Measurements from ENCODE around the gene ILK. TPM values are rescaled to one million over a fixed set of nuclear protein-coding genes. Genes with fewer than 3 reads are reported as not detected.

ILK gene
- total RNA-seq, 2 donors from 2014 or later = 114 to 118 TPM

DNA sequence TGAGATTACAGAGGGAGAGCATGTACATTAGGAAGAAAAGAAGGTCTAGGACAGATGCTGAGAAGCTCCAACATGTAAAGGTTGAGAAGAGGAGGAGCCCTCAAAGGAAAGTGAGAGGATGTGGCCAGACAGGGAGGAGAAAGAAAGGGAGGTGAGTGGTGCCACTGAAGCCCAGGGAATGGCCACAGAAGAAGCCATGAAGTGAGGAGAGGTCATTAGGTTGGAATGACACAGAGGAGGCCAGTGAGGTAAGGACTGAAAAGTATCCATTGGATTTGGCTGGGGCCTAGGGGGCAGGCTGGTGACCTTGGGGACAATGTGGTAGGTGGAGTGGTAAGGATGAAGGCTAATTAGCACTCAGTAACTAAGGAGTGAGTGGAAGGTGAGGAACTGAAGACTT lies 55.1 kb downstream of the ILK start:
- DNase-seq (no peak), ATAC-seq (replicated peaks in 1 of 2) (no peak)
- Mint-ChIP-seq H3K36me3 (ENCODE audit: insufficient read depth in 2 of 2) (peaks cover 0 to 3% of the 10 kb centered on the region in 2 donors), H3K27ac (no peak overlapping the region), H3K4me3 (no peak overlapping the region), H3K27me3 (ENCODE audit: low read depth) (peaks cover 15% of the 10 kb centered on the region), H3K4me1 (ENCODE audit: low read depth) (peaks cover 2% of the 10 kb centered on the region), H3K9me3 (no peaks in the 10 kb centered on the region)

Other genes starting within 250 kb of the ILK start
- gene SMPD1, start 213.3 kb upstream of the ILK start, total RNA-seq = 10 to 100 TPM; 21.7 to 25.9 TPM
- gene APBB1, start 184.7 kb upstream of the ILK start, total RNA-seq = 10 to 100 TPM; 42.0 to 63.8 TPM
- 1 to 10 TPM; 1.2 to 1.6 TPM for gene HPX, start 162.8 kb upstream of the ILK start, total RNA-seq
- gene TRIM3, start 129.8 kb upstream of the ILK start, total RNA-seq = 1 to 10 TPM; 8.4 to 9.2 TPM
- gene ARFIP2, start 122.4 kb upstream of the ILK start, total RNA-seq = 10 to 100 TPM; 45.9 to 48.2 TPM
- 10 to 100 TPM; 32.7 to 35.1 TPM for gene TIMM10B, start 122.3 kb upstream of the ILK start, total RNA-seq
- 10 to 100 TPM; 38.5 to 44.4 TPM for gene DNHD1, start 106.5 kb upstream of the ILK start, total RNA-seq
- gene RRP8, start 158 bp upstream of the ILK start, total RNA-seq = 10 to 100 TPM; 25.0 to 31.5 TPM
- 100 to 1,000 TPM; 108 to 123 TPM for gene TAF10, start 8.4 kb downstream of the ILK start, total RNA-seq
- 10 to 100 TPM; 56.0 to 62.1 TPM for gene TPP1, start 15.6 kb downstream of the ILK start, total RNA-seq
- 1 to 10 TPM; 2.1 to 2.9 TPM for gene DCHS1, start 52.0 kb downstream of the ILK start, total RNA-seq
- 10 to 100 TPM; 38.2 to 39.8 TPM for gene MRPL17, start 79.6 kb downstream of the ILK start, total RNA-seq
- gene OR2AG2, start 168.2 kb downstream of the ILK start, total RNA-seq = under 1 TPM in 1 of 2 donors, not detected in 1; 0.19 TPM
- not detected for gene OR2AG1, start 179.2 kb downstream of the ILK start, total RNA-seq
- gene OR6A2, start 195.9 kb downstream of the ILK start, total RNA-seq = under 1 TPM in 1 of 2 donors, not detected in 1; 0.07 TPM
- not detected for gene OR10A5, start 241.9 kb downstream of the ILK start, total RNA-seq